ENCODE data around the gene HASPIN.

DNA sequence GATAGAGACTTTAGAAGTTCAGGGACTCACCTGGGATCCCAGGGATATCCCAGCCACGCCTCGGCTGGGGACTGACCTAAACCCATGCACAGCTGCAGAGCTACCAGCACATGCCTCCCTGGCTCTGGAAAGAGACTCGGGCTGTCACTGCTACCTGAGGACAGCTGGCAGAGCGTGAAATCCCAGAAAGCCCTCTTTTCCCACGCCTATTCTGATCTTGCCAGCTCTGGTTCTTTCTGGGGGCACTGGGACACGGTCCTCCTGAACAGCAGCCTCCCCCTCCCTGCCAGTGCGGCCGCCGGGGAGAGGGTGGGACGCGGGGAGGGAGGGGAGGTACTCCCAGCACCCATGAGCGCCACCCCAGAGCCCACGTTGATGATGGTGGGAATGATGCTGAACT, 38.5 kb upstream of the HASPIN start:
- TF ChIP-seq, protein P1, sequence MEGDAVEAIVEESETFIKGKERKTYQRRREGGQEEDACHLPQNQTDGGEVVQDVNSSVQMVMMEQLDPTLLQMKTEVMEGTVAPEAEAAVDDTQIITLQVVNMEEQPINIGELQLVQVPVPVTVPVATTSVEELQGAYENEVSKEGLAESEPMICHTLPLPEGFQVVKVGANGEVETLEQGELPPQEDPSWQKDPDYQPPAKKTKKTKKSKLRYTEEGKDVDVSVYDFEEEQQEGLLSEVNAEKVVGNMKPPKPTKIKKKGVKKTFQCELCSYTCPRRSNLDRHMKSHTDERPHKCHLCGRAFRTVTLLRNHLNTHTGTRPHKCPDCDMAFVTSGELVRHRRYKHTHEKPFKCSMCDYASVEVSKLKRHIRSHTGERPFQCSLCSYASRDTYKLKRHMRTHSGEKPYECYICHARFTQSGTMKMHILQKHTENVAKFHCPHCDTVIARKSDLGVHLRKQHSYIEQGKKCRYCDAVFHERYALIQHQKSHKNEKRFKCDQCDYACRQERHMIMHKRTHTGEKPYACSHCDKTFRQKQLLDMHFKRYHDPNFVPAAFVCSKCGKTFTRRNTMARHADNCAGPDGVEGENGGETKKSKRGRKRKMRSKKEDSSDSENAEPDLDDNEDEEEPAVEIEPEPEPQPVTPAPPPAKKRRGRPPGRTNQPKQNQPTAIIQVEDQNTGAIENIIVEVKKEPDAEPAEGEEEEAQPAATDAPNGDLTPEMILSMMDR (IDR thresholded peaks at IDR 0.05): no peak
- TF ChIP-seq POLR2A (IDR thresholded peaks at IDR 0.05): no peak

All from heart left ventricle (tissue), 13 donors.